Effector memory CD8-positive, alpha-beta T cell (primary cell): ENCODE measurements around the gene AKT1.

Experiments used
- ATAC-seq: fragments of 150-1000 bp; cut with Tn5 transposase; replicated peaks from 2 replicates; pipeline ENCODE4 v1.10.0; 2021; ENCODE audit warnings: mild to moderate bottlenecking, moderate library complexity
- DNase-seq, 3 experiments: peaks; one replicate each; pipeline ENCODE4 v3.0.0; 2021
- H3K27ac Mint-ChIP-seq, 2 donors: one replicate each; pipeline ENCODE4 v1.8.0; 2022; ENCODE audit warnings: mild to moderate bottlenecking in 2 of 2, mixed read lengths in 2 of 2, moderate library complexity in 2 of 2
- H3K27me3 Mint-ChIP-seq, 2 donors: one replicate each; pipeline ENCODE4 v1.8.0; 2022; ENCODE audit warnings: mixed read lengths in 2 of 2
- H3K36me3 Mint-ChIP-seq: one replicate; pipeline ENCODE4 v1.8.0; 2022; ENCODE audit warnings: mild to moderate bottlenecking, moderate library complexity, mixed read lengths; ENCODE audit not compliant: insufficient read depth
- H3K4me1 Mint-ChIP-seq, 2 donors: one replicate each; pipeline ENCODE4 v1.8.0; 2022; ENCODE audit warnings: low read depth in 2 of 2, mixed read lengths in 2 of 2
- H3K4me3 Mint-ChIP-seq, 2 donors: one replicate each; pipeline ENCODE4 v1.8.0; 2022; ENCODE audit warnings: mild to moderate bottlenecking in 2 of 2, mixed read lengths in 2 of 2, moderate library complexity in 2 of 2
- H3K9me3 Mint-ChIP-seq, 2 donors: one replicate each; pipeline ENCODE4 v1.8.0; 2022; ENCODE audit warnings: mixed read lengths in 2 of 2

Gene AKT1

DNA sequence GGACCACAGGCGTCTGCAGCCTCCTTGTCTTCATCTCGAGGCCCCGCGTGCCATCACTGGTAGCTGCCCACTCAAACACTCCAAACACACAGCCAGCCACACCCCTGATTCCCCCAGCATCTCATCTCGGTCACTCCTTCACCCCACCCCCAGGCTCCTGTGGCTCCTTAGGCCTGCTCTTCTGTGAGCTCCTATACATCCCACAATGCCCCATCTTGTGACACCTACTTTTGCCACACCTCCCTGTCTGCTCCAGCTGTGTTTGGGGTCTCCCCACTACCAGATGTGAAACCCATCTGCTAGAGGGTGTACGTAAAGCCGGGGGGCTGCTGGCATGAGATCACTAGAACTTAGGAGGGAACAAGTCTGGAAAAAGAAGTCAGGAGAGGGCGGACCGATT is 4.1 kb downstream of the AKT1 start:
- H3K36me3 Mint-ChIP-seq = peaks cover 19% of the 10 kb centered on the region
- H3K9me3 Mint-ChIP-seq = no peaks in the 10 kb centered on the region
- DNase-seq (no peak), ATAC-seq (no peak)
- H3K4me1 Mint-ChIP-seq = peaks cover 31 to 46% of the 10 kb centered on the region in 2 donors
- H3K4me3 Mint-ChIP-seq = peak overlapping the region in 1 of 2 donors; percentile 38
- H3K27ac Mint-ChIP-seq = peak overlapping the region in 1 of 2 donors; percentile 69
- no peaks in the 10 kb centered on the region for H3K27me3 Mint-ChIP-seq

DNA sequence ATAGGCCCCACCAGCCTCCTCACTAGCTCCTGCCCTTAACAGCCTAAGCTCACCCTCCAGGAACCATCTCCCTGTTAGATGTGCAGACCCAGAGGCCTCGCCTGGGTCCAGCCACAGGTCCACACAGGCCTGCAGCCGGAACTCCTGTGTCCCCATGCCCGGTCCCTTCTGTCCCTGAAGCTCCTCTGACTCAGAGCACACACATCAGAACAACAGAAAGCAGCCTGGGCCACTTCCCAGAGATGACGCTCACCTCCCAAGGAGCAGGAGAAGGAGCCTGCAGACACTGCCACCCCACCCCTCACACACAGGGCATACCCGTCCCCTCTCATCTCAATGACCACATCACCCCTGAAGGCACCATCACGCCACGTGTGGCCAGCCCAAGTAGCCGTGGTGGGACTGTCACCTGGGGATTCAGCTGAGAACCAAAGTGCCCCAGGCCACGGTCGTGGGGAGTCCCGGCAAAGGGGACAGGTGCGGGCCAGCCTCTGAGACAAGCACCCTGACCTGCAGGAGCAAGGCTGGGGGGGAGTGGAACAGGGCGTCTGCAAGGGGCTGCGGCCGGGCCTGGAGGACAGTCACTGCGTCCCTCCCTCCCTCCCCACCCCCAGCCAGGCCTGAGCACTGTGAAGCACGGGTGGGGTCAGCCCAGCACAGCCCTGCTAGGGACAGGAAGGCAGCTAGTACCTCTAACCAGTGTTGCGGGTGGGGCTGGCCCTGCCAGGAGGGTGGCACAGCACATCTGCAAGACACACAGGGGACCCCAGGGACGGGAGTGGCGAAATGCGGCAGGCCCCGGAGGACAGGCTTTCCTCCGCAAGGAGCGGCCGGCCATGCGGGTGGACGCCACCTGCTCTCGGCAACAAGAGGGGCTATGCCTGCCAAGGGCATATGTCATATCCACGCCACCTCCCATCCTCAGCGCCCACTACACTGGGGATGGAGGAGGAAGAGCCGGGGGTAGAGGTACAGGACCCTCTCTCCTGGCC is 5.5 kb downstream of the AKT1 start:
- ATAC-seq (no peak), DNase-seq (no peak)
- peaks cover 16% of the 10 kb centered on the region for H3K36me3 Mint-ChIP-seq
- H3K27me3 Mint-ChIP-seq = no peaks in the 10 kb centered on the region
- peaks cover 31 to 47% of the 10 kb centered on the region in 2 donors for H3K4me1 Mint-ChIP-seq
- H3K4me3 Mint-ChIP-seq = no peak overlapping the region
- H3K27ac Mint-ChIP-seq = no peak overlapping the region
- no peaks in the 10 kb centered on the region for H3K9me3 Mint-ChIP-seq

DNA sequence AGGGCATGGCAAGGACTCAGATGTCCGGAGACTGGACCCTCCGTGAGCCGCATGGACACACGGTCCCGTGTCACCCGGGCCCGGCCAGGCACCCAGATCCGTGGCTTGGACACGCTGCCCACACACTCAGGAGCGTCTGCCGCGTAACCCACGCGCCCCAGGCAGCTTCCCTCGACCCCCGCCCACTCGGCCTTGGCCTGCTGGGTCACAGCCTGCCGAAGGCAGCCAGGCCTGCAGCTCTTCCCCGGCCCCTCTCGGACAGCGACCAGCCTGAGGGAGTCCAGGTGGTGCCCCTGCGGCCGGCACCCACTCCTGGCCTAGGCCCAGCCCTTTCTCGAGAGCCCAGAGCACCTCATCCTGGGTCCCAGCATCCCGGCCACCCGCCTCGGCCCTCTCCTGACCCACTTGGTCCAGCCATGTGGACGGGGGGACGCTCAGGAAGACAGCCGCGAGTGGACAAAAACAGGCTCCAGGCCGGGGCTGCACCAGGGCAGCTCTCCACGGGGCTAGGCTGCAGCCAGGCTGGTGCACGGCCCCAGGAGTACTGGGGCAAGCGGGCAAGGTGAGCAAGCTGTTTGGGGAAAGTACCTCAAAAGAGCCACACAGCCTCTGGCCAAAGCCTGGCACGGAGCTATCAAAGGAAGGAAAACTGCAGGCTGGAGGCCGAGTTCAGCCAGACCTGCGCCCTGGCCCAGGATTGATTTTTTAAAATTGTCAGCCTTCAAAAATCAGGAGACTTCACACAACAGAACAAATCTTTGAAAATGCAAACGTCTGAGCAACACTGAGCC is 6.5 kb downstream of the AKT1 start:
- peaks cover 25 to 42% of the 10 kb centered on the region in 2 donors for H3K4me1 Mint-ChIP-seq
- H3K9me3 Mint-ChIP-seq = no peaks in the 10 kb centered on the region
- H3K27ac Mint-ChIP-seq = peak overlapping the region in 1 of 2 donors; percentile 77
- no peaks in the 10 kb centered on the region for H3K27me3 Mint-ChIP-seq
- ATAC-seq (no peak), DNase-seq (no peak)
- H3K4me3 Mint-ChIP-seq = no peak overlapping the region
- H3K36me3 Mint-ChIP-seq = peaks cover 15% of the 10 kb centered on the region

DNA sequence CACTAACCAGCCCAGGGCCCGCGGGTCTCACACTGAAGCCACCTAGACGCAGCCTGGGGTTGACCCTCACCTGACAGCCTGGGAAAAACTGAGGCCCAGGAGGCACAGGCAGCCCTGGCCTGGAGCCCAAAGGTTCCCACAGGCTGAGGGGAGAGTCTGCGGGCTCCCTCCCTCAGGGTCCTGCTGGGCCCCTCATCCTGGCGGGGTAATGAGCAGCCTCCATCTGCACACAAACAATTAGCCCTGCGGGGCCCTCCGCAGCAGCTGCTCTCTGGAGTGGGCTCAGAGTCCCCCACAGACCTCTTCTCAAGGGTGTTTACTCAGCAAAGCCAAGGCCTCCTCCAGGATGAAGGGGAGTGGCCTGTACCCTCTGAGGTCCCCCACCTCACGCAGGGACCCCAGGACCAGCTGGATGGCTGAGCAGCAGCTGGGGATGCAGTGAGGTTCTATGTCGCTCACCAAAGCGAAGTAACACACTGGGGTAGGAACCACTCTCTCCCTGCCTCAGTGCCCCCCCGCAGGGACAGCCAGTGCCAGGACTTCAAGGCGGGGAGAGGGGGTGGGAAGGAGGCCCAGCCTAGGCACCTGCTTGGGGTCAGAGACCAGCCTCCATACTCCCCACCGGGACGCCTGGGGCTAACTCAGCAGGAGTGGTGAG is 7.3 kb downstream of the AKT1 start:
- DNase-seq = no peak
- ATAC-seq = no peak
- Mint-ChIP-seq H3K27ac (peak overlapping the region; percentile 68 to 77), H3K27me3 (no peaks in the 10 kb centered on the region), H3K36me3 (peaks cover 11% of the 10 kb centered on the region), H3K4me1 (peaks cover 19 to 37% of the 10 kb centered on the region in 2 donors), H3K4me3 (peak overlapping the region in 1 of 2 donors; percentile 23), H3K9me3 (no peaks in the 10 kb centered on the region)

DNA sequence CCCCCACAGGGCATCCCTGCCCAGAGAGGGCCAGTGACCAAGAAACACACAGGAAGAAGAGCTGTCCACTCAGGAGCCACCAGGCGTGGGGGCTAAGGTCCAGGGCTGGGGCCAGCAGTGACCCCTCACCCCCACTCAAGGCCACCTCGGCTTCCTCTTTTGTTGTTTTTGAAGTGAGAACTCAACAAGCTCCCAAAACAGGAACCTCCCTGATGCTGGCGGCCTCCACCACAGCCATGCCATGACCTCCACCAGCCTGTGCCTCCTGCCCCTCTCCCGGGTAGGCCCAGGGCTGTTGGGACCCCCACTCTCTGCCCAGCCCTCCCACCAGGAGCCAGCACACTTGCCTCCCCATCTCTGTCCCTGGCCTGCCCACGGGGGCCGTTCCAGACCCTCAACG is 7.8 kb downstream of the AKT1 start:
- Mint-ChIP-seq H3K27ac (peak overlapping the region; percentile 68 to 77), H3K9me3 (no peaks in the 10 kb centered on the region), H3K4me1 (peaks cover 14 to 32% of the 10 kb centered on the region in 2 donors), H3K27me3 (no peaks in the 10 kb centered on the region), H3K4me3 (peak overlapping the region in 1 of 2 donors; percentile 23), H3K36me3 (peaks cover 11% of the 10 kb centered on the region)
- DNase-seq (no peak), ATAC-seq (no peak)

DNA sequence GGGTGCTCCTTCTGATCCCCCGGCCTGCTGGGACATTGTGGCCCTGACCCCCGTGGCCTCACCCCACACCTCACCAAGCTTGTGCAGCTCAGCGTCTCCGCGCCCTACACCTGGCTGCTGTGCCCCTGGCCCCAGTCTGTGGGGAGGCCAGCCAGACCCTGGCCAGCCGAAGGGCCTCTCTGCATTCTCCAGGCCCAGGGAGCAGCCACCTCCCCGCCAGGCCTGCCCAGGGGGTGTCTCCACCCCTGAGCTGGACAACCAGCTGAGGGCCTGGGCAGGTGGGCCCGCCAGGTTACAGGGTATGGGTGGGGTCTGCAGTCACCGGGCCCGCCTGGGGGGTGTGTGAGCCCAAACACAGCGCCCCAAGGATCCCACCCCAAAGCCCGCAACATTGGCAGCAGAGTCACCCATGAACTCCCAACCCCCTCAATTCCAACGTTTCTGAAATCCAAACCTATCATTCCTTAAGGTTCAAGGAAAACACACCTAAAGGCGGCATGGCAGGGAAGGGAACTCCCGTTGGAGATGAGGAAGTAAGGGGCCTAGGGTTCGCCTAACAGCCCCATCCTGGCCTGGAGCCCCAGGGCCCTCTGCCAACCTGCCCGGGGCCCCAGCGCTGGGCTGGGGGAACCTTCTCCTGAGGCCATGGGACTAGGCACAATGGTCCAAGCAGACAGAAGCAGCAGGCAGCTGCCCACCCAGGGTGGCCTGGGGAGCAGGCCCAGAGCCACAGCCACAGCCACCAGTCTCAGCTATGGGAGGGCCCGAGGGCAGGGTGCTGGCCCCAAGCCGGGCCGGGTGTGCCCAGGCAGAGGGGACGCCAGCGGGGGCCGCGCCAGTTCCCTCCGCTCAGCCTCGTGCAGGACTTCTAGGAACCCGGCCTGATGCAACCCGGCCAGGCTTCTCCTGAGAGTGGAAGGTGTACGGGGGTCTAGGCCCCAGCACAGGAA is 8.5 kb downstream of the AKT1 start:
- Mint-ChIP-seq H3K36me3 (peaks cover 11% of the 10 kb centered on the region), H3K4me3 (peak overlapping the region in 1 of 2 donors; percentile 37), H3K27me3 (no peaks in the 10 kb centered on the region), H3K4me1 (peaks cover 10 to 29% of the 10 kb centered on the region in 2 donors), H3K27ac (peak overlapping the region; percentile 84 to 85), H3K9me3 (no peaks in the 10 kb centered on the region)
- ATAC-seq (no peak), DNase-seq (no peak)

DNA sequence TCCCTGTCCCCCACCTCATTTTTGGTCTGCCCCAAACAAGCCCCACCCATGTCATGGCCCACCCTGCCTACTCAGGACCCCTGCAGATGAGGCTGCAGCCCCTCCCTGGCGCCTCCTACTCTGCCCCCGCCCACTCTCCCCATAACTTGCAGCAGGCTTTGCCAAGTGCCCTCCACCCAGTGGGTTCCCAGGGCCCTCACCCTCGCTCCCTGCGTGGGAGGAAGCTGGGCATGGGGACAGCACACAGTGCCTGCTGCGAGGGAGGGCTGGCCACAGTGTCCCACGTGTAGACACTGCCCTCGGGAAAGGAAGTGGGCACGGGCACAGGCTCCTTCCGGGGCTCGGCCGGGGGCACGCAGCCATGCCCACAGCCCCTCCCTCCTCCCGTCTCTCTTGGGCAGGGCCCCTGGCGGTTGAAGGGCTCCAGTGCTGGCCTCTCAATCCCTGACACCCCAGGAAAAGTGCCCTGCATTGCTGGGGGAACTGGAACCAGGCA is 9.4 kb downstream of the AKT1 start:
- Mint-ChIP-seq H3K4me1 (peaks cover 4 to 25% of the 10 kb centered on the region in 2 donors), H3K27me3 (no peaks in the 10 kb centered on the region), H3K9me3 (no peaks in the 10 kb centered on the region), H3K36me3 (peaks cover 11% of the 10 kb centered on the region), H3K27ac (peak overlapping the region; percentile 84 to 85), H3K4me3 (peak overlapping the region; percentile 27 to 37)
- DNase-seq = no peak
- ATAC-seq = peak; percentile 91

DNA sequence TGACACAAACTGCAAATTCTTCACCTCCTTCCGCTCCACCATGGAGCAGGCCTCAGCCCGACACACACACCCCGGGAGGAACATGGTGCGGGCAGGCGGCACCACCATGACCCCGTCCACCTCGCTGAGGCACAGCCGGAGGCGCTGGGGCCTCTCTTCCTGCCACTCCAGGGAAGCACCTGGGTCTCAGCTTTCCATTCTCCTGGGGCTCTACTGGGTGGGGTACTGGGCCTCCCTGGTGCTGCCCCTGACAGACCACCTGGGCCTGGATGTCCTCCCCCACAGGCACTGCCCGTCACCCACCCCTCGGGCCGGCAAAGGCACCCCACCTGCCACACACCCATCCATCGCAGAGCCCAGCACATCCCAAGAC is 9.9 kb downstream of the AKT1 start:
- Mint-ChIP-seq H3K9me3 (no peaks in the 10 kb centered on the region), H3K36me3 (peaks cover 11% of the 10 kb centered on the region), H3K27me3 (no peaks in the 10 kb centered on the region), H3K4me1 (peaks cover 0 to 22% of the 10 kb centered on the region in 2 donors), H3K4me3 (no peak overlapping the region), H3K27ac (peak overlapping the region; percentile 84 to 85)
- no peak for DNase-seq
- ATAC-seq = no peak

DNA sequence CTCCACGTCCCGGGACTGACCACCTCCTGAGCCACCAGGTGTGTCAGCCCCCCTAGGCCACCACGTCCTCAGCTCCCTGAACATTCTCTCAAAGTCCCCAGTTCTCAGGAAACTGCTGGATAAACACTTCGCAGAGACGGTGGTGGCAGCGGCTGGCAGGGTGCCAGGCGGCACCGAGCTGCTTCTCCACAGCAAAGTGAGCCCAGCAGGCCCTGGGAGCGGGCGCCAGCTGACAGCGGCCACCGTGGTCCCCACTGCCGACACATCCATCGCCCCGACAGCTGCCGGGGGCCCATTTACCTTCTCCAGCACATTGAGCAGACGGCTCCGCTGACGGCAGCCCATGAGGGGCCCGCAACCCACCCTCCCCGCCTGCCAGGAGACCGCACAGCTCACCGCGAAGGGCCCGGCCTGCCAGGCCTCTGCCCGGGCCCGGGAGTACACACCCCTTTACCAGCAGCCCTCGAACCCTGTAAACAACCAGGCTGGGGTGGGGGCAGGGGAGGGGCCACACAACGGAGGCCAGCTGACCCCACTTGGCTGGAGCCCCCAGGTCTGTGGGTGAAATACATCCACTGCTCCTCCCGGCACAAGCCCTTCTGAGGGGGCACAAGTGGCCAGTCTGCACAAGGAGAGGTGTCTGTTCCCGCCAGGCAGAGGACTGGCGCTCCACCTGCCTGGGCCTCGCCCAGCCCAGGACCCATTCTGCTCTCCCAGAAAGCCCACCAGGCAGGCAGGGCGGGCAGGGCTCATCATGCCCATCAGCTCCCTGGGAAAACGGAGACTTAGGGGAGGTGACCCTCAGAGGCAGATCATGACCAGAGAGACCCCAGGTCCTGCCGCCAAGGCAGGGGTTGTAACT is 10.5 kb downstream of the AKT1 start:
- Mint-ChIP-seq H3K9me3 (no peaks in the 10 kb centered on the region), H3K36me3 (peaks cover 13% of the 10 kb centered on the region), H3K4me1 (peaks cover 0 to 22% of the 10 kb centered on the region in 2 donors), H3K27ac (peak overlapping the region in 1 of 2 donors; percentile 84), H3K4me3 (no peak overlapping the region), H3K27me3 (no peaks in the 10 kb centered on the region)
- DNase-seq = no peak
- ATAC-seq = no peak

DNA sequence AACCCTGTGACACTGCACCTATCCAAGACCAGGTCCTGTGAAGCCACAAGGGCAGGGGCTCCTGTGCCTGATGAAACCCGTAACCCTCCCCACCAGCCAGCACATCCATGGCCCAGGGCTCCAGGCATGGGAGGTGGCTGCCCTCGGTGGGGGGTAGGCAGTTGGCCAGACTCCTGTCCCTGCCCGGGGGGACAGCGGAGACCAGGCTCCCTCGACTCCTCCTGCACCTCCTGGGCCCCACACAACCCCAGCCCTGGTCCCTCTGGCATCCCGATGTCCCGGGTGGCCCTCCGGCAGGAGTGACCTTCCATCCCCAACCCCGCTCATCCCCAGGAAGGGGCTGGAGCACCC is 11.4 kb downstream of the AKT1 start:
- peaks cover 12% of the 10 kb centered on the region for H3K36me3 Mint-ChIP-seq
- H3K27ac Mint-ChIP-seq = peak overlapping the region in 1 of 2 donors; percentile 82
- no peaks in the 10 kb centered on the region for H3K27me3 Mint-ChIP-seq
- H3K9me3 Mint-ChIP-seq = no peaks in the 10 kb centered on the region
- no peak overlapping the region for H3K4me3 Mint-ChIP-seq
- ATAC-seq (no peak), DNase-seq (no peak)
- H3K4me1 Mint-ChIP-seq = peaks cover 0 to 17% of the 10 kb centered on the region in 2 donors

DNA sequence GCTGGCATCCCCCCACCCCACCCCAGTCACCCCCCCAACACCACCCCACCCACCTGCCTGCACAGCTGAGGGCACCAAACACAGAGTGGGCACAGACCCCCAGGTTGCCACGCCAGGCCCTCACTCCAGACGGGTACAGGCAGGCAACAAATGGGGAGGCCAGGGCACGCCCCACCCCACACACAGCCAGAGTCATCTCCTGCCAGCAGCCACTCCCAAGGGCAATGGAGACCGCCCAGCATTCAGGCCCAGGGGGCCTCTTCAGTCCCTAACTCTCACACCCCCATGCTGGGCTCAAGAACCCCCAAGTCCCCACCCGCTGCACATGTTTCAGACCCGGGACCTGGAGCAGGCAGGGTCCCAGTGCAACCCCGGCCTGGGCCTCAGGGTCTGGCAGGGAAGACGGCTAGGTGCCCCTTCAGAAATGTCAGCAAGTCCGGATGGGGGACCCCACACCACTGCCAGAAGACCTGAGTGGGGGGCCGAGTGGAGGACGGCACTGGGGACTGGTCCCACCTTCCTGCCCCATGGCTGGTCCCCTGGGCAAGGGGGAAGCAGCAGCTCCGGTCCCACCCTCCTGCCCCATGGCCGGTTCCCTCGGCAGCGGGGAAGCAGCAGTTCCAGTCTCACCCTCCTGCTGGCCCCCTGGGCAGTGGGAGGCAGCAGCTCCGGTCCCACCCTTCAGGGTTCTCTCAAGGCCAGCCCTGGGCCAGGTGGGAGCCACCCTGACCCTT is 11.9 kb downstream of the AKT1 start:
- DNase-seq (no peak), ATAC-seq (no peak)
- Mint-ChIP-seq H3K27me3 (no peaks in the 10 kb centered on the region), H3K4me3 (no peak overlapping the region), H3K36me3 (peaks cover 12% of the 10 kb centered on the region), H3K27ac (peak overlapping the region in 1 of 2 donors; percentile 82), H3K4me1 (peaks cover 0 to 17% of the 10 kb centered on the region in 2 donors), H3K9me3 (no peaks in the 10 kb centered on the region)
